ENCODE data around the gene TCP1. TPM values are rescaled to one million over a fixed set of nuclear protein-coding genes. Genes with fewer than 3 reads are reported as not detected.
"Not testable (repeated sequence)": the region's sequence is repeated elsewhere in the genome, so short reads cannot be mapped to it uniquely, and the experiment has no call there.

TCP1 gene
- total and polyA plus RNA-seq, 4 donors, result 105 to 146 (median 113) TPM

- no peaks in the 10 kb centered on the region for H3K4me1 ChIP-seq (ENCODE audit: control insufficient read depth in 1 of 2, insufficient read depth in 2 of 2, low read length in 2 of 2)
- H3K36me3 ChIP-seq (ENCODE audit: control insufficient read depth in 1 of 2, insufficient read depth in 2 of 2, low read length in 1 of 2), result no peaks in the 10 kb centered on the region
- no peaks in the 10 kb centered on the region for H3K9me3 ChIP-seq (ENCODE audit: control insufficient read depth, low read length)
- H3K27ac ChIP-seq (ENCODE audit: low read depth in 1 of 2, low read length in 2 of 2), result no peak overlapping the region
- H3K4me3 ChIP-seq (ENCODE audit: low read length in 2 of 2), result no peak overlapping the region
- intact Hi-C loops (cut with DNase I), result no loop called here
- DNase-seq (no peak), ATAC-seq (ENCODE audit: low FRiP score) (no peak)
- no peaks in the 10 kb centered on the region for H3K27me3 ChIP-seq (ENCODE audit: control insufficient read depth in 1 of 2, insufficient read depth in 2 of 2, low read length in 1 of 2)
- 91 to 94% methylated on average over 5 of the region's 5 CpGs for WGBS, 2 donors
Observed at GRCh38 chr6:159807150-159807858, 17.9 kb upstream of the TCP1 start.

- Histone ChIP-seq H3K36me3 (ENCODE audit: control insufficient read depth in 1 of 2, insufficient read depth in 2 of 2, low read length in 1 of 2) (no peaks in the 10 kb centered on the region), H3K4me3 (ENCODE audit: low read length in 2 of 2) (no peak overlapping the region), H3K27ac (ENCODE audit: low read depth in 1 of 2, low read length in 2 of 2) (no peak overlapping the region), H3K27me3 (ENCODE audit: control insufficient read depth in 1 of 2, insufficient read depth in 2 of 2, low read length in 1 of 2) (no peaks in the 10 kb centered on the region), H3K9me3 (ENCODE audit: control insufficient read depth, low read length) (no peaks in the 10 kb centered on the region), H3K4me1 (ENCODE audit: control insufficient read depth in 1 of 2, insufficient read depth in 2 of 2, low read length in 2 of 2) (no peaks in the 10 kb centered on the region)
- ATAC-seq (ENCODE audit: low FRiP score), result no peak
- intact Hi-C loops (cut with DNase I), result no loop called here
- no peak for DNase-seq
- 95 to 96% methylated on average over 9 of the region's 9 CpGs for WGBS, 2 donors
Observed at GRCh38 chr6:159806021-159806458, 16.6 kb upstream of the TCP1 start.

- intact Hi-C loops (cut with DNase I), result no loop called here
- H3K4me1 ChIP-seq (ENCODE audit: control insufficient read depth in 1 of 2, insufficient read depth in 2 of 2, low read length in 2 of 2), result no peaks in the 10 kb centered on the region
- WGBS, 2 donors, result 95 to 96% methylated on average over 6 of the region's 6 CpGs
- H3K27ac ChIP-seq (ENCODE audit: low read depth in 1 of 2, low read length in 2 of 2), result no peak overlapping the region
- H3K4me3 ChIP-seq (ENCODE audit: low read length in 2 of 2), result no peak overlapping the region
- no peaks in the 10 kb centered on the region for H3K9me3 ChIP-seq (ENCODE audit: control insufficient read depth, low read length)
- no peaks in the 10 kb centered on the region for H3K27me3 ChIP-seq (ENCODE audit: control insufficient read depth in 1 of 2, insufficient read depth in 2 of 2, low read length in 1 of 2)
- ATAC-seq (ENCODE audit: low FRiP score) (no peak), DNase-seq (no peak)
- no peaks in the 10 kb centered on the region for H3K36me3 ChIP-seq (ENCODE audit: control insufficient read depth in 1 of 2, insufficient read depth in 2 of 2, low read length in 1 of 2)
Observed at GRCh38 chr6:159805440-159806020, 16.1 kb upstream of the TCP1 start.

GRCh38 chr6:159804504-159804903 is 15.1 kb upstream of the TCP1 start:
- Histone ChIP-seq H3K9me3 (ENCODE audit: control insufficient read depth, low read length) (no peaks in the 10 kb centered on the region), H3K36me3 (ENCODE audit: control insufficient read depth in 1 of 2, insufficient read depth in 2 of 2, low read length in 1 of 2) (no peaks in the 10 kb centered on the region), H3K27me3 (ENCODE audit: control insufficient read depth in 1 of 2, insufficient read depth in 2 of 2, low read length in 1 of 2) (no peaks in the 10 kb centered on the region), H3K4me3 (ENCODE audit: low read length in 2 of 2) (no peak overlapping the region), H3K4me1 (ENCODE audit: control insufficient read depth in 1 of 2, insufficient read depth in 2 of 2, low read length in 2 of 2) (no peaks in the 10 kb centered on the region), H3K27ac (ENCODE audit: low read depth in 1 of 2, low read length in 2 of 2) (no peak overlapping the region)
- DNase-seq, result no peak
- intact Hi-C loops (cut with DNase I), result no loop called here
- no peak for ATAC-seq (ENCODE audit: low FRiP score)
- WGBS, 2 donors, result 88 to 91% methylated on average over 10 of the region's 10 CpGs

- H3K4me1 ChIP-seq (ENCODE audit: control insufficient read depth in 1 of 2, insufficient read depth in 2 of 2, low read length in 2 of 2), result no peaks in the 10 kb centered on the region
- DNase-seq (no peak), ATAC-seq (ENCODE audit: low FRiP score) (no peak)
- H3K36me3 ChIP-seq (ENCODE audit: control insufficient read depth in 1 of 2, insufficient read depth in 2 of 2, low read length in 1 of 2), result peaks cover 0 to 3% of the 10 kb centered on the region in 2 donors
- H3K4me3 ChIP-seq (ENCODE audit: low read length in 2 of 2), result no peak overlapping the region
- intact Hi-C loops (cut with DNase I), result no loop called here
- H3K27me3 ChIP-seq (ENCODE audit: control insufficient read depth in 1 of 2, insufficient read depth in 2 of 2, low read length in 1 of 2), result no peaks in the 10 kb centered on the region
- 91 to 93% methylated on average over 8 of the region's 8 CpGs for WGBS, 2 donors
- H3K27ac ChIP-seq (ENCODE audit: low read depth in 1 of 2, low read length in 2 of 2), result no peak overlapping the region
- H3K9me3 ChIP-seq (ENCODE audit: control insufficient read depth, low read length), result no peaks in the 10 kb centered on the region
Observed at GRCh38 chr6:159801935-159802334, 12.5 kb upstream of the TCP1 start.

GRCh38 chr6:159800141-159800865 is 10.9 kb upstream of the TCP1 start, which contains the start of gene PNLDC1:
TSS of gene PNLDC1 (plus strand) at chr6:159800276. CDS start at chr6:159800308, 32 bp downstream.
- Histone ChIP-seq H3K9me3 (ENCODE audit: control insufficient read depth, low read length) (no peaks in the 10 kb centered on the region), H3K4me1 (ENCODE audit: control insufficient read depth in 1 of 2, insufficient read depth in 2 of 2, low read length in 2 of 2) (no peaks in the 10 kb centered on the region), H3K27me3 (ENCODE audit: control insufficient read depth in 1 of 2, insufficient read depth in 2 of 2, low read length in 1 of 2) (no peaks in the 10 kb centered on the region), H3K4me3 (ENCODE audit: low read length in 2 of 2) (no peak within 1 kb of the TSS), H3K27ac (ENCODE audit: low read depth in 1 of 2, low read length in 2 of 2) (no peak within 1 kb of the TSS), H3K36me3 (ENCODE audit: control insufficient read depth in 1 of 2, insufficient read depth in 2 of 2, low read length in 1 of 2) (peaks cover 0 to 3% of the 10 kb centered on the region in 2 donors)
- intact Hi-C loops (cut with DNase I), result no loop called here
- DNase-seq, result no peak
- 84 to 87% methylated on average over 46 to 50 of the region's 50 CpGs for WGBS, 2 donors
- ATAC-seq (ENCODE audit: low FRiP score), result peak; percentile 36

GRCh38 chr6:159797554-159797953 is 8.2 kb upstream of the TCP1 start:
- intact Hi-C loops (cut with DNase I), result no loop called here
- WGBS, 2 donors, result 43 to 57% methylated on average over 1 of the region's 1 CpG
- H3K36me3 ChIP-seq (ENCODE audit: control insufficient read depth in 1 of 2, insufficient read depth in 2 of 2, low read length in 1 of 2), result peaks cover 0 to 3% of the 10 kb centered on the region in 2 donors
- no peaks in the 10 kb centered on the region for H3K9me3 ChIP-seq (ENCODE audit: control insufficient read depth, low read length)
- ATAC-seq (ENCODE audit: low FRiP score) (no peak), DNase-seq (no peak)
- no peak overlapping the region for H3K4me3 ChIP-seq (ENCODE audit: low read length in 2 of 2)
- H3K4me1 ChIP-seq (ENCODE audit: control insufficient read depth in 1 of 2, insufficient read depth in 2 of 2, low read length in 2 of 2), result no peaks in the 10 kb centered on the region
- H3K27ac ChIP-seq (ENCODE audit: low read depth in 1 of 2, low read length in 2 of 2), result no peak overlapping the region
- no peaks in the 10 kb centered on the region for H3K27me3 ChIP-seq (ENCODE audit: control insufficient read depth in 1 of 2, insufficient read depth in 2 of 2, low read length in 1 of 2)

GRCh38 chr6:159794976-159795375 is 5.6 kb upstream of the TCP1 start:
- not testable (repeated sequence) for H3K4me3 ChIP-seq (ENCODE audit: low read length in 2 of 2); H3K27ac ChIP-seq (ENCODE audit: low read depth in 1 of 2, low read length in 2 of 2); H3K4me1 ChIP-seq (ENCODE audit: control insufficient read depth in 1 of 2, insufficient read depth in 2 of 2, low read length in 2 of 2); ATAC-seq (ENCODE audit: low FRiP score); H3K36me3 ChIP-seq (ENCODE audit: control insufficient read depth in 1 of 2, insufficient read depth in 2 of 2, low read length in 1 of 2); H3K9me3 ChIP-seq (ENCODE audit: control insufficient read depth, low read length); H3K27me3 ChIP-seq (ENCODE audit: control insufficient read depth in 1 of 2, insufficient read depth in 2 of 2, low read length in 1 of 2); DNase-seq
- 73 to 75% methylated on average over 8 of the region's 8 CpGs for WGBS, 2 donors
- intact Hi-C loops (cut with DNase I), result loop anchor here in 1 of 2 donors (5.0 kb wide), 1 partner anchor 37 kb away; no protein-coding TSS in a partner anchor

All from aorta (tissue), 5 donors.